SK-N-SH treated with all-trans-retinoic acid at 6 μM for 48 hours (cell line): ENCODE measurements around the gene HRH2.

ENCODE experiments used
- ATAC-seq: fragments of 200-7000 bp; cut with Tn5 transposase; 3 replicates; pipeline ENCODE4 v1.9.1; 2020; ENCODE audit warnings: mild to moderate bottlenecking, moderate library complexity
- ARNTL ChIP-seq: fragments of 450-650 bp; formaldehyde crosslinking; IDR thresholded peaks from 2 replicates; pipeline ENCODE4 v1.5.0; 2020; ENCODE audit warnings: low read depth, mild to moderate bottlenecking, moderate library complexity, borderline replicate concordance
- BACH2 ChIP-seq: fragments of 250-450 bp; sonication (Bioruptor Pico); IDR thresholded peaks from 2 replicates; pipeline ENCODE4 v1.9.0; 2021; ENCODE audit warnings: mild to moderate bottlenecking, borderline replicate concordance
- CREB5 ChIP-seq: fragments of 250-450 bp; sonication (Bioruptor Pico); IDR thresholded peaks from 2 replicates; pipeline ENCODE4 v1.5.1; 2020; ENCODE audit warnings: low read depth, mild to moderate bottlenecking, moderate library complexity
- CSDC2 ChIP-seq: fragments of 250-450 bp; sonication (Bioruptor Pico); IDR thresholded peaks from 2 replicates; pipeline ENCODE4 v1.5.0; 2020; ENCODE audit warnings: mild to moderate bottlenecking, moderate library complexity
- CSRNP3 ChIP-seq: fragments of 250-450 bp; sonication (Bioruptor Pico); IDR thresholded peaks from 2 replicates; pipeline ENCODE4 v1.5.1; 2021; ENCODE audit warnings: mild to moderate bottlenecking, moderate library complexity
- ESRRG ChIP-seq: fragments of 250-450 bp; sonication (Bioruptor Pico); IDR thresholded peaks from 2 replicates; pipeline ENCODE4 v1.6.1; 2021; ENCODE audit warnings: mild to moderate bottlenecking
- ISL1 ChIP-seq: fragments of 250-450 bp; sonication (Bioruptor Pico); IDR thresholded peaks from 2 replicates; pipeline ENCODE4 v2.1.2; 2022; ENCODE audit warnings: mild to moderate bottlenecking, moderate library complexity
- OSR1 ChIP-seq: fragments of 250-450 bp; sonication (Bioruptor Pico); IDR thresholded peaks from 2 replicates; pipeline ENCODE4 v1.8.0; 2022; ENCODE audit warnings: moderate library complexity, mild to moderate bottlenecking, inconsistent platforms
- PATZ1 ChIP-seq: fragments of 250-450 bp; sonication (Bioruptor Pico); IDR thresholded peaks from 2 replicates; pipeline ENCODE4 v1.8.0; 2020; ENCODE audit warnings: mild to moderate bottlenecking, moderate library complexity, borderline replicate concordance
- POU6F1 ChIP-seq: fragments of 250-450 bp; sonication (Bioruptor Pico); IDR thresholded peaks from 2 replicates; pipeline ENCODE4 v1.8.0; 2021; ENCODE audit warnings: low read depth, mild to moderate bottlenecking, moderate library complexity, borderline replicate concordance
- PPARA ChIP-seq: fragments of 250-450 bp; sonication (Bioruptor Pico); IDR thresholded peaks from 2 replicates; pipeline ENCODE4 v1.5.0; 2020; ENCODE audit warnings: mild to moderate bottlenecking, borderline replicate concordance
- RARB ChIP-seq: fragments of 250-450 bp; sonication (Bioruptor Pico); IDR thresholded peaks from 2 replicates; pipeline ENCODE4 v1.8.0; 2021; ENCODE audit warnings: mild to moderate bottlenecking, moderate library complexity
- SNAI2 ChIP-seq: fragments of 250-450 bp; sonication (Bioruptor Pico); IDR thresholded peaks from 2 replicates; pipeline ENCODE4 v1.5.0; 2020; ENCODE audit warnings: mild to moderate bottlenecking, moderate library complexity
- TCF4 ChIP-seq: fragments of 250-450 bp; sonication (Bioruptor Pico); IDR thresholded peaks from 2 replicates; pipeline ENCODE4 v1.8.0; 2021; ENCODE audit warnings: mild to moderate bottlenecking, moderate library complexity, borderline replicate concordance
- TOX ChIP-seq: fragments of 250-450 bp; sonication (Bioruptor Pico); IDR thresholded peaks from 2 replicates; pipeline ENCODE4 v1.8.0; 2021; ENCODE audit warnings: mild to moderate bottlenecking, moderate library complexity, borderline replicate concordance
- TSHZ2 ChIP-seq: fragments of 250-450 bp; sonication (Bioruptor Pico); IDR thresholded peaks from 2 replicates; pipeline ENCODE4 v1.5.0; 2020; ENCODE audit warnings: mild to moderate bottlenecking, moderate library complexity
- ZC3H10 ChIP-seq: fragments of 250-450 bp; sonication (Bioruptor Pico); IDR thresholded peaks from 2 replicates; pipeline ENCODE4 v1.5.1; 2021; ENCODE audit warnings: mild to moderate bottlenecking, moderate library complexity
- ZFP30 ChIP-seq: fragments of 450-650 bp; formaldehyde crosslinking; IDR thresholded peaks from 2 replicates; pipeline ENCODE4 v1.5.0; 2022; ENCODE audit warnings: mild to moderate bottlenecking, moderate library complexity
- ZNF565 ChIP-seq: fragments of 450-650 bp; formaldehyde crosslinking; conservative IDR thresholded peaks from 2 replicates; pipeline ENCODE4 v1.5.0; 2020; ENCODE audit warnings: low read depth, mild to moderate bottlenecking, moderate library complexity
- ZNF70 ChIP-seq: fragments of 450-650 bp; formaldehyde crosslinking; IDR thresholded peaks from 2 replicates; pipeline ENCODE4 v1.5.0; 2020; ENCODE audit warnings: mild to moderate bottlenecking, moderate library complexity
- ZNF8 ChIP-seq: fragments of 450-650 bp; formaldehyde crosslinking; IDR thresholded peaks from 2 replicates; pipeline ENCODE4 v1.5.0; 2020; ENCODE audit warnings: mild to moderate bottlenecking, moderate library complexity

The HRH2 gene

GRCh38 chr5:175653763-175654162 is 4.1 kb upstream of the HRH2 start:
- TF ChIP-seq ZNF565 = no peak
- no peak for TF ChIP-seq CSDC2 (CRISPR knock-in tag)
- TF ChIP-seq CREB5 (CRISPR knock-in tag) = no peak
- TF ChIP-seq BACH2 (CRISPR knock-in tag) = no peak
- TF ChIP-seq ARNTL (CRISPR knock-in tag) = no peak
- TF ChIP-seq TOX (CRISPR knock-in tag) = no peak
- TF ChIP-seq ZNF8 (CRISPR knock-in tag) = no peak
- no peak for TF ChIP-seq ZC3H10 (CRISPR knock-in tag)
- TF ChIP-seq ZFP30 (CRISPR knock-in tag) = no peak
- TF ChIP-seq PPARA = no peak
- no peak for TF ChIP-seq RARB
- no peak for ATAC-seq

- TF ChIP-seq ESRRG = no peak
- no peak for TF ChIP-seq CSDC2 (CRISPR knock-in tag)
- no peak for TF ChIP-seq CREB5 (CRISPR knock-in tag)
- TF ChIP-seq TSHZ2 = no peak
- no peak for TF ChIP-seq TOX (CRISPR knock-in tag)
- TF ChIP-seq CSRNP3 = no peak
- TF ChIP-seq RARB = no peak
- TF ChIP-seq TCF4 (CRISPR knock-in tag) = no peak
- TF ChIP-seq ZNF70 = no peak
- TF ChIP-seq PPARA = no peak
- no peak for TF ChIP-seq PATZ1 (CRISPR knock-in tag)
- ATAC-seq = no peak
Observed at GRCh38 chr5:175654339-175654738, 3.5 kb upstream of the HRH2 start.

GRCh38 chr5:175654807-175655206 is 3.1 kb upstream of the HRH2 start:
- ATAC-seq = no peak
- TF ChIP-seq PATZ1 (CRISPR knock-in tag) = no peak
- no peak for TF ChIP-seq SNAI2 (CRISPR knock-in tag)
- no peak for TF ChIP-seq ZNF8 (CRISPR knock-in tag)
- TF ChIP-seq CSRNP3 = no peak
- TF ChIP-seq ISL1 (CRISPR knock-in tag) = no peak
- no peak for TF ChIP-seq POU6F1 (CRISPR knock-in tag)
- TF ChIP-seq TSHZ2 = no peak
- no peak for TF ChIP-seq ARNTL (CRISPR knock-in tag)
- no peak for TF ChIP-seq ZC3H10 (CRISPR knock-in tag)
- TF ChIP-seq OSR1 (CRISPR knock-in tag) = no peak
- TF ChIP-seq ZNF70 = no peak
- TF ChIP-seq ZFP30 (CRISPR knock-in tag) = no peak
